Choroid plexus epithelial cell (primary cell): Measurements from ENCODE around the gene ILK.

Experiments used
- DNase-seq: peaks from one replicate; pipeline ENCODE4 v3.0.0-alpha.2; 2010; ENCODE audit warnings: low read depth
- H3K4me3 ChIP-seq: 2 replicates; pipeline ENCODE4 v1.5.1; 2011; ENCODE audit warnings: low read depth, mild to moderate bottlenecking, control low read depth, low read length, moderate library complexity
- CTCF ChIP-seq: conservative IDR thresholded peaks from 2 replicates; pipeline ENCODE4 v1.5.1; 2011; ENCODE audit warnings: low read depth, mild to moderate bottlenecking, control low read depth, inconsistent platforms, low read length, moderate library complexity

Gene ILK

DNA sequence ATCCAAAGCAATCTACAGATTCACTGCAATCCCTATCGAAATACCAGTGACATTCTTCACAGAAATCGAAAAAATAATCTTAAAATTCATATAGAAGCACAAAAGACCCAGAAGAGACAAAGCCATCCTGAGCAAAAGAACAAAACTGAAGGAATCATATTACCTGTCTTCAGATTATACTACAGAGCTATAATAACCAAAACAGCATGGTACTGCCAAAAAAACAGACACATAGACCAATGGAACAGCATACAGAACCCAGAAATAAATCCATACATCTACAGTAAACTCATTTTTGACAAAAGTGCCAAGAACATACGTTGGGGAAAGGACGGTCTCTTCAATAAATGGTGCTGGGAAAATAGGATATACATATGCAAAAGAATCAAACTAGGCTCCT lies 19.0 kb upstream of the ILK start:
- H3K4me3 ChIP-seq, result no peak overlapping the region
- no peak for DNase-seq
- TF ChIP-seq CTCF, result no peak

- DNase-seq, result no peak
- H3K4me3 ChIP-seq, result no peak overlapping the region
- TF ChIP-seq CTCF, result no peak
These were observed 16.9 kb upstream of the ILK start for GRCh38 chr11:6586434-6587359.

- no peak overlapping the region for H3K4me3 ChIP-seq
- TF ChIP-seq CTCF, result no peak
These were observed 16.1 kb upstream of the ILK start for GRCh38 chr11:6587360-6587953.

DNA sequence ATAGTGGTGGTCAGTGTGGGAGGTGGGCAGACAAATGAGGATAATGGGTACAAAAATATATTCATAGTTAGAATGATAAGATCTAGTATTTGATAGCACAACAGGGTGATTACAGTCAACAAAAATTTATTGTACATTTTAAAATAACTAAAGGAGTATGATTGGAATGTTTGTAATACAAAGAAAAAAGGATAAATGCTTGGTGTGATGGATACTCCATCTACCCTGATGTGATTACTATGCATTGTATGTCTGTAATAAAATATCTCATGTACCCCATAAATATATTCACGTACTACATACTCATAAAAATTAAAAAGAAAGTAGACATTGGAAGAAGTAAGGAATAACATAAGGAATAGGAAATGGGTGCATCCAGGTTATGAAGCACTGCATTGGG lies 15.6 kb upstream of the ILK start:
- no peak for TF ChIP-seq CTCF
- no peak overlapping the region for H3K4me3 ChIP-seq
- DNase-seq, result no peak

More at GRCh38 chr11:6587360-6587953, 16.1 kb upstream of the ILK start:
- no peak for DNase-seq

- no peak overlapping the region for H3K4me3 ChIP-seq
- TF ChIP-seq CTCF, result no peak
- no peak for DNase-seq
These were observed 9.3 kb upstream of the ILK start for GRCh38 chr11:6594142-6594768.

DNA sequence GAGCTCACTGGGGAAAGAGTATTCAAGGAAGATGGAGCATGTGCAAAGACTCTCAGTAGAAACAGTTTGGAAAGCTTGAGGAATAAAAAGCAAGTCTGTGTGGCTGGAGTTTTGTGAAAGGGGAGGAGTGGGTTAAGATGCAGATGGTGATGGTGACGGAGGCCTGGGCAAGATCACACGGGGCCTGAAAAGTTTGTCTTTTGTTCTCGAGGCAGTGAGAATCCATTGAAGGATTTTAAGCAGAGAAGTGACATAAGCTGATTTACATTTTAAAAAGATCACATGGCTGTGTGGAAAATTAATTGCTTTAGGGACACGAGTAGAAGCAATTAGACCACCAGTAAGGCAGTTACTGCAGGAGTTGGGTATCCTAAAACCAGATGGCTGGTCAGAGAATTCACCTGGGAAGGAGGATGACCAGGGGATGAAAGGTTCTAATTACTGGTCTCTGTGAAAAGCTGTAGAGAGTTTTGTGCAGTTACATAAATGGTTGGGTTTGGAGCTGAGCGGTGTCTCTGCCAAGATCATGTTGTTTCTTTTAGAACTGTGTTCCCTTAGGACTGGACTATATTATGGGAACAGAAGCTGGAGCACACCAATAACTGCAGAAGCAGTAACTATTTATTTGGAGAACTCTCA lies 7.2 kb upstream of the ILK start:
- no peak for DNase-seq
- no peak for TF ChIP-seq CTCF
- no peak overlapping the region for H3K4me3 ChIP-seq
